Measurements from ENCODE around the gene GPR146.
"Not testable (repeated sequence)": the region's sequence is repeated elsewhere in the genome, so short reads cannot be mapped to it uniquely, and the experiment has no call there.

The GPR146 gene

GRCh38 chr7:1071731-1072254, 27.4 kb downstream of the GPR146 start:
- no peak for DNase-seq (ENCODE audit: low read depth)
- TF ChIP-seq CTCF (IDR thresholded peaks at IDR 0.05; ENCODE audit: control insufficient read depth, extremely low read depth, insufficient read depth) = no peak

DNA sequence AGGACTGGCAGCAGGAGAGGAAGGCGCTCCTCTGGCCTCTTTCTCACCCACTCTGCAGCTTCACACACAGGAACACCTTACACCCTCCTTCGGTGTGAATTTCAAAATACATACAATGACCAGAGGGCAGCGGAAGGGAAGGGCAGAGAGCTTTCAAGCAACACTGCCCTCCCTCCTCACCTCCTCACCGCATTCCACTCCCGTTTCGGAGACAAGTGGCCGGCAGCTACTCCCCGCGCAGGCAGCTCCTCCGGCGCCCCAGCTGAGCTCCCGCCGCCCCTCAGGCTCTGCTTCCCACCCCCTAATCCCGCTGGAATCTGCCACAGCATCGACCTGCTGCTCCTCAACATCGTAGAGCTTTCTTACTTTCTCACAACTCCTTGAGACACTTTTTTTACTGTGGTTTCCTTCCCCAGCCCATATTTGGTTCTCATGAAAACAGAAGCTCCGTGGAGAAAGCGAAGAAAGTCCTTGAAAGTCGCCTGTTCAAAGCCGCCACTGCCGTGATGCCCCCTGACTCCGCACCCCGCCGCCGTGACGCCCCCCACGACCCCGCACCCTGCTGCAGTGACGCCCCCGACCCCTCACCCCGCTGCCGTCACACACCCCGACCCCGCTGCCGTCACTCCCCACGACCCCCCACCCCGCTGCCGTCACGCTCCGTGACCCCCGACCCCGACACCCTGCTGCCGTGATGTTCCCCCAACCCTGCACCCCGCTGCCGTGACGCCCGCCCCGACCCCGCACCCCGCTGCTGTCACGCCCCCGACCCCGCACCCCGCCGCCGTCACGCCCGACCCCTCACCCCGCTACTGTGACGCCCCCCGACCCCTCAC, 29.0 kb downstream of the GPR146 start:
- no peak overlapping the region for H3K4me3 ChIP-seq (ENCODE audit: low read depth, low read length)
- no peak for TF ChIP-seq CTCF (IDR thresholded peaks at IDR 0.05; ENCODE audit: control insufficient read depth, extremely low read depth, insufficient read depth)
- no peak for DNase-seq (ENCODE audit: low read depth)

More at GRCh38 chr7:1071731-1072254, 27.4 kb downstream of the GPR146 start:
- no peak overlapping the region for H3K4me3 ChIP-seq (ENCODE audit: low read depth, low read length)

DNA sequence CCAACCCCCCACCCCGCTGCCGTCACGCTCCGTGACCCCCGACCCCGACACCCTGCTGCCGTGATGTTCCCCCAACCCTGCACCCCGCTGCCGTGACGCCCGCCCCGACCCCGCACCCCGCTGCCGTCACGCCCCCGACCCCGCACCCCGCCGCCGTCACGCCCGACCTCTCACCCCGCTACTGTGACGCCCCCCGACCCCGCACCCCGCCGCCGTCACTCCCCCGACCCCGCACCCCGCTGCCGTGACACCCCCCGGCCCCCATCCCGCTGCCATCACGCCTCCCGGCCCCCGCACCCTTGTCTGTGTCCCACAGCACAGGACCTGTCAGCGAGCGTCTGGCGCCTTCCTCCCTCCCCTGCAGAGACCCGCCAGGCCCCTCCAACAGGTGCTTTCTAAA, 29.7 kb downstream of the GPR146 start:
- DNase-seq (ENCODE audit: low read depth); H3K4me3 ChIP-seq (ENCODE audit: low read depth, low read length): not testable (repeated sequence)

GRCh38 chr7:1074593-1075431, 30.5 kb downstream of the GPR146 start:
- TF ChIP-seq CTCF (IDR thresholded peaks at IDR 0.05; ENCODE audit: control insufficient read depth, extremely low read depth, insufficient read depth) = no peak
- no peak overlapping the region for H3K4me3 ChIP-seq (ENCODE audit: low read depth, low read length)
- no peak for DNase-seq (ENCODE audit: low read depth)

- no peak for DNase-seq (ENCODE audit: low read depth)
- no peak overlapping the region for H3K4me3 ChIP-seq (ENCODE audit: low read depth, low read length)
- no peak for TF ChIP-seq CTCF (IDR thresholded peaks at IDR 0.05; ENCODE audit: control insufficient read depth, extremely low read depth, insufficient read depth)
Observed at GRCh38 chr7:1076184-1077072, 32.1 kb downstream of the GPR146 start.

DNA sequence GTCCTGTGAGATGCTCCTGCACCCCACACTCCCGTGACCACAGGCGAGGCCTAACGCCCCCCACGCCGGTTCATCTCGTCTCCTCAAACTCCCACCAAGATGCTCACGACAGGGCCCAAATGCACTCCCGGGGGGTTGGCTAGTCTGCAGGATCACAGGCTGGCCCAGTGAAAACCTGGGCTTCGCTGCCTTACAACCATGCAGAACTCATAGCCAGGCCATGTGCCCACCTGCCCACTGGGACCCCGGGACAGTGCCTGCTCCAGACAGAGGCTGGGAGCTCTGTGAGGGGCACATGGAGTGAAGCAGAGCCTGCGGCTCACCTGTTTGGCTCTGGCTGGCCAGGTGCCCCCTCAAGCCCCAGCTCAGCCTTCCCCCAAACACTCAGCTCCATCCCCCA, 34.2 kb downstream of the GPR146 start:
- DNase-seq (ENCODE audit: low read depth) = no peak
- TF ChIP-seq CTCF (IDR thresholded peaks at IDR 0.05; ENCODE audit: control insufficient read depth, extremely low read depth, insufficient read depth) = no peak
- H3K4me3 ChIP-seq (ENCODE audit: low read depth, low read length) = no peak overlapping the region
